Smooth muscle cell (in vitro differentiated cells): ENCODE data around the gene NDEL1. TPM values are rescaled to one million over a fixed set of nuclear protein-coding genes. Genes with fewer than 3 reads are reported as not detected.
A peak's percentile ranks its signal among the peaks of the same experiment; 100 is the strongest.

ENCODE experiments used
- DNase-seq: peaks from one replicate; lab custom pipeline; 2025; ENCODE audit not compliant: unreplicated experiment; lab: John Stamatoyannopoulos, UW
- H2AFZ ChIP-seq: fragments of 200-600 bp; sonication (generic); 2 replicates; pipeline ENCODE4 v1.6.0; 2016; ENCODE audit warnings: antibody characterized with exemption, low read depth, mild to moderate bottlenecking
- H3F3A ChIP-seq: fragments of 200-600 bp; sonication (generic); 2 replicates; pipeline ENCODE4 v1.6.0; 2017; ENCODE audit warnings: antibody characterized with exemption, low read depth
- H3K27ac ChIP-seq: fragments of 200-600 bp; sonication (generic); 2 replicates; pipeline ENCODE4 v1.5.1; 2016; ENCODE audit warnings: low read depth, mild to moderate bottlenecking
- H3K27me3 ChIP-seq: fragments of 200-600 bp; sonication (generic); 2 replicates; pipeline ENCODE4 v1.6.1; 2016; ENCODE audit warnings: low read depth, mild to moderate bottlenecking
- H3K36me3 ChIP-seq: fragments of 200-600 bp; sonication (generic); 2 replicates; pipeline ENCODE4 v1.5.1; 2016; ENCODE audit warnings: low read depth
- H3K4me1 ChIP-seq: fragments of 200-600 bp; sonication (generic); 2 replicates; pipeline ENCODE4 v1.5.1; 2016; ENCODE audit warnings: low read depth
- H3K4me2 ChIP-seq: fragments of 200-600 bp; sonication (generic); 2 replicates; pipeline ENCODE4 v1.6.0; 2016; ENCODE audit warnings: mild to moderate bottlenecking
- H3K4me3 ChIP-seq: fragments of 200-600 bp; sonication (generic); 2 replicates; pipeline ENCODE4 v1.5.1; 2016; ENCODE audit warnings: mild to moderate bottlenecking
- H3K79me2 ChIP-seq: fragments of 200-600 bp; sonication (generic); 2 replicates; pipeline ENCODE4 v1.6.0; 2016; ENCODE audit warnings: low read depth, mild to moderate bottlenecking
- H3K9ac ChIP-seq: fragments of 200-600 bp; sonication (generic); 2 replicates; pipeline ENCODE4 v1.6.0; 2016; ENCODE audit warnings: low read depth
- H3K9me3 ChIP-seq: fragments of 200-600 bp; sonication (generic); replicated peaks from 2 replicates; pipeline ENCODE4 v1.5.1; 2016; ENCODE audit warnings: low read depth
- H4K20me1 ChIP-seq: fragments of 200-600 bp; sonication (generic); 2 replicates; pipeline ENCODE4 v1.6.0; 2016; ENCODE audit warnings: low read depth
- WGBS: methylation state at CpG from one replicate; pipeline ENCODE4 v1.1.7; 2016; ENCODE audit warnings: low lambda C conversion rate; 5-methylcytosine and 5-hydroxymethylcytosine counted together
- polyA plus RNA-seq: library from polyadenylated mRNA; unstranded; fragments of >200 nt; fragmentation: Nextera tagmentation; extraction: Ambion mirVana; gene quantifications from 2 replicates; pipeline ENCODE4 v1.2.1, GENCODE V29; 2016
- total RNA-seq: library from RNA; depleted of rRNA; stranded (reverse); fragments of >200 nt; gene quantifications from 2 replicates; pipeline ENCODE4 v1.2.3, GENCODE V29; 2014
- TF ChIP-seq, protein P1 (sequence below): fragments of 200-600 bp; sonication (generic); IDR thresholded peaks from 2 replicates; pipeline ENCODE4 v1.5.1; 2017; ENCODE audit warnings: borderline replicate concordance, mild to moderate bottlenecking, antibody characterized with exemption; ENCODE audit not compliant: insufficient read depth, poor library complexity, severe bottlenecking

The NDEL1 gene
- total and polyA plus RNA-seq, 2 experiments from 2014 or later = 82.6 to 103 TPM

DNA sequence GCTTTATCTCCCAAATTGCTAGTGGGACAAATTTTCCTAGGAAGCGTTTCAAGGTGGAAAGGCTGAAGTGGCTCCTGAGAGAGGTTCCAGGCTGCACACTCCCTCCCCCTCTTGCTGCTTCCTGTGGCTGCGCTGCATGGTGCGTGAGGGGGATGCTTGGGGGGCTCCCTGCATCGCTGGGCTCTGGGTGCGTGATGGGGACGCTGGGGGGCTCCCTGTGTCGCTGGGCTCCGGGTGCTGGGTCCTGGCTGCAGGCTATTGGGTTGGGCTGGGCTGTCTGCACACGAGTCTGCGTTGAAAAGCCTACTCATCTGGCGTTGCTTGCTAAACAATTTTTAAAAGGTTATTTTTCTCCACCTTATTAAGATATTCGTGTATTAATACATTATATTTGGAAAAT, 30.1 kb downstream of the NDEL1 start:
- Histone ChIP-seq H3K4me2 (no peak overlapping the region), H2AFZ (no peak overlapping the region), H3K4me3 (no peak overlapping the region), H3K9me3 (no peaks in the 10 kb centered on the region), H3K27ac (no peak overlapping the region), H3K79me2 (peaks cover 82% of the 10 kb centered on the region), H3K9ac (no peak overlapping the region), H4K20me1 (peaks cover 100% of the 10 kb centered on the region), H3K36me3 (peaks cover 4% of the 10 kb centered on the region), H3K27me3 (no peaks in the 10 kb centered on the region), H3F3A (peaks cover 42% of the 10 kb centered on the region), H3K4me1 (no peaks in the 10 kb centered on the region)
- WGBS = 84% methylated on average over 12 of the region's 12 CpGs
- no peak for DNase-seq
- TF ChIP-seq, protein P1, sequence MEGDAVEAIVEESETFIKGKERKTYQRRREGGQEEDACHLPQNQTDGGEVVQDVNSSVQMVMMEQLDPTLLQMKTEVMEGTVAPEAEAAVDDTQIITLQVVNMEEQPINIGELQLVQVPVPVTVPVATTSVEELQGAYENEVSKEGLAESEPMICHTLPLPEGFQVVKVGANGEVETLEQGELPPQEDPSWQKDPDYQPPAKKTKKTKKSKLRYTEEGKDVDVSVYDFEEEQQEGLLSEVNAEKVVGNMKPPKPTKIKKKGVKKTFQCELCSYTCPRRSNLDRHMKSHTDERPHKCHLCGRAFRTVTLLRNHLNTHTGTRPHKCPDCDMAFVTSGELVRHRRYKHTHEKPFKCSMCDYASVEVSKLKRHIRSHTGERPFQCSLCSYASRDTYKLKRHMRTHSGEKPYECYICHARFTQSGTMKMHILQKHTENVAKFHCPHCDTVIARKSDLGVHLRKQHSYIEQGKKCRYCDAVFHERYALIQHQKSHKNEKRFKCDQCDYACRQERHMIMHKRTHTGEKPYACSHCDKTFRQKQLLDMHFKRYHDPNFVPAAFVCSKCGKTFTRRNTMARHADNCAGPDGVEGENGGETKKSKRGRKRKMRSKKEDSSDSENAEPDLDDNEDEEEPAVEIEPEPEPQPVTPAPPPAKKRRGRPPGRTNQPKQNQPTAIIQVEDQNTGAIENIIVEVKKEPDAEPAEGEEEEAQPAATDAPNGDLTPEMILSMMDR = no peak

DNA sequence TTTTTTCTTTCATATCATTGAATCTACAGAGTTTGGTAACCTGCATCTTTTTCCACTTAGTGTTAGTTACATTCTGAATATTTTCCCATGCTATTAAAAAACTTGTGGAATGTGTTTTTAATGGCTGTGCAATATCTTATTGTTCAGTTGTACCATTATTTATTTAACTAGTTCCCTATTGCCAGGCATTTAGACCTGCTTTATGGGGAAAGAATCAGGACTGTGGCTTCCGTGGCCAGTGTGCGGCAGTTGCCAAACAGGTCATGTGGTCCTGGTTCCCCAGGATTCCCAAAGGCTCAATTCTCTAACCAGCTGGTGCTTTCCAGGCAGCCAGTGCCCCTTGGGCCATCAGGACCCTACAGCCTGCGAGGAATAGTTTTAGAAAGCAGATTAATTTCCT, 30.8 kb downstream of the NDEL1 start:
- Histone ChIP-seq H3K79me2 (peaks cover 75% of the 10 kb centered on the region), H3K4me2 (no peak overlapping the region), H3K27me3 (no peaks in the 10 kb centered on the region), H3K4me1 (no peaks in the 10 kb centered on the region), H3K27ac (peak overlapping the region; percentile 2), H2AFZ (no peak overlapping the region), H4K20me1 (peaks cover 100% of the 10 kb centered on the region), H3F3A (peaks cover 35% of the 10 kb centered on the region), H3K9ac (no peak overlapping the region), H3K4me3 (no peak overlapping the region), H3K9me3 (no peaks in the 10 kb centered on the region), H3K36me3 (no peaks in the 10 kb centered on the region)
- TF ChIP-seq, protein P1 = no peak
- 94% methylated on average over 3 of the region's 3 CpGs for WGBS
- no peak for DNase-seq

DNA sequence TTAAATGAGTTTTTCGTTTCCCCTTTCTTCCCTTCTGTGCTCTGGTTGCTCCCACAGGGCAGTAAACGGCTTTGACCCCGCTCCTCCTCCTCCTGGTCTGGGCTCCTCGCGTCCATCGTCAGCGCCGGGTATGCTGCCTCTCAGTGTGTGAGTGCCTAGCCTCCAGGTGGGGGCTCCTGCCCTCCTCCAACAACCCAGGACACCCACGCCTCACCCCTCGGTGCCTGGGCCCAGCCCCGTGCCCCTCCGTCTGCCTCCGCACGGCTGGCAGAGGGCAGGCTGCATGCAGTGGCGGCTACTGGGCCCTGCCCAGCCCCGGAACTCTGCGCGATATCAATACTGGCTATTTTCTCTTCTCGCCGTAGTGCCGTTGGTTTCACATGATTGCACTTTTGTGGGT, 31.2 kb downstream of the NDEL1 start:
- H3K9me3 ChIP-seq = no peaks in the 10 kb centered on the region
- H3K27ac ChIP-seq = no peak overlapping the region
- no peaks in the 10 kb centered on the region for H3K27me3 ChIP-seq
- no peak overlapping the region for H3K9ac ChIP-seq
- peaks cover 100% of the 10 kb centered on the region for H4K20me1 ChIP-seq
- TF ChIP-seq, protein P1 = no peak
- no peak for DNase-seq
- no peaks in the 10 kb centered on the region for H3K36me3 ChIP-seq
- peaks cover 31% of the 10 kb centered on the region for H3F3A ChIP-seq
- H3K79me2 ChIP-seq = peaks cover 72% of the 10 kb centered on the region
- WGBS = 96% methylated on average over 19 of the region's 21 CpGs
- no peak overlapping the region for H2AFZ ChIP-seq
- no peak overlapping the region for H3K4me3 ChIP-seq
- H3K4me2 ChIP-seq = no peak overlapping the region
- H3K4me1 ChIP-seq = no peaks in the 10 kb centered on the region

DNA sequence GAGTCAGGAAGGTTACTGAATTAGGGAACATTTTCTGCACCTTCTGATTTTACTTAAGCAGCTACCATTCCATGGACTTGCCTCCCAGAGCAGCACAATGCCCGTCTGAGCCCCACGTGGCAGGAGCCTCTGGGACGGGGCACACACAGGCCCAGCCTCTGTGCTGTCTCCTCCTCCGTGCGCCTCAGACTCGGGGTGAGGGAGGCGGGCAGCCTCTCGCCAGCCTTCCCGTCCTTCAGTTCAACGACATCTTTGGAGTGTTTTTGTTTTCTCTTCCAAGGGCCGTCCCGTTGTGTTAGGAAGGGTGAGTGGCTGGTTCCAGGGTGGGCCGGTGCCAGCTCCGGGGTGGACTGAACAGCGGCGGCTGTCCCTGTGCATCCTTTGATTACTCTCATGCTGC, 31.8 kb downstream of the NDEL1 start:
- no peak overlapping the region for H3K27ac ChIP-seq
- no peaks in the 10 kb centered on the region for H3K4me1 ChIP-seq
- 91% methylated on average over 16 of the region's 16 CpGs for WGBS
- peaks cover 100% of the 10 kb centered on the region for H4K20me1 ChIP-seq
- peaks cover 26% of the 10 kb centered on the region for H3F3A ChIP-seq
- H3K9me3 ChIP-seq = no peaks in the 10 kb centered on the region
- H3K27me3 ChIP-seq = no peaks in the 10 kb centered on the region
- no peak overlapping the region for H3K4me3 ChIP-seq
- H3K4me2 ChIP-seq = no peak overlapping the region
- H3K36me3 ChIP-seq = no peaks in the 10 kb centered on the region
- no peak overlapping the region for H2AFZ ChIP-seq
- H3K79me2 ChIP-seq = peaks cover 66% of the 10 kb centered on the region
- no peak for DNase-seq
- TF ChIP-seq, protein P1 = no peak
- no peak overlapping the region for H3K9ac ChIP-seq
